AG04450 (cell line): Measurements from ENCODE around the gene CYP3A7. TPM values are rescaled to one million over a fixed set of nuclear protein-coding genes. Genes with fewer than 3 reads are reported as not detected.

ENCODE experiments used
- CTCF ChIA-PET: fragments of 300-600, 350-600 bp; formaldehyde crosslinking; extraction: SDS; loops from one replicate; lab custom pipeline; 2022; ENCODE audit warnings: antibody characterized with exemption, inconsistent platforms; lab: Charles Lee
- POLR2A ChIA-PET: fragments of 350-600 bp; formaldehyde crosslinking; extraction: SDS; loops from one replicate; lab custom pipeline; 2021; ENCODE audit warnings: antibody characterized with exemption, inconsistent platforms; lab: Yijun Ruan, JAX
- DNase-seq: peaks from one replicate; pipeline ENCODE4 v3.0.0-alpha.2; 2011; ENCODE audit warnings: low read depth, low spot score
- H3K27ac ChIP-seq: one replicate; pipeline ENCODE4 v1.5.1; 2012; ENCODE audit warnings: low read depth, low read length, control low read depth
- H3K27me3 ChIP-seq: one replicate; pipeline ENCODE4 v1.6.0; 2012; ENCODE audit warnings: low read length; ENCODE audit not compliant: control insufficient read depth, insufficient read depth
- H3K4me3 ChIP-seq: 2 replicates; pipeline ENCODE4 v1.5.1; 2011; ENCODE audit warnings: mild to moderate bottlenecking, low read depth, low read length, control low read depth
- H3K9me3 ChIP-seq: 2 replicates; pipeline ENCODE4 v1.5.1; 2012; ENCODE audit warnings: low read length; ENCODE audit not compliant: control insufficient read depth, insufficient read depth
- polyA plus RNA-seq: library from polyadenylated mRNA; depleted of rRNA; stranded (reverse); fragments of >200 nt; gene quantifications from 2 replicates; pipeline ENCODE4 v1.2.3, GENCODE V29; 2011
- TF ChIP-seq, protein P1 (sequence below): IDR thresholded peaks from 2 replicates; pipeline ENCODE4 v1.5.1; 2011; ENCODE audit warnings: low read depth, low read length, control low read depth, inconsistent platforms

Gene CYP3A7
- polyA plus RNA-seq, 1 experiment: 0.17 TPM

DNA sequence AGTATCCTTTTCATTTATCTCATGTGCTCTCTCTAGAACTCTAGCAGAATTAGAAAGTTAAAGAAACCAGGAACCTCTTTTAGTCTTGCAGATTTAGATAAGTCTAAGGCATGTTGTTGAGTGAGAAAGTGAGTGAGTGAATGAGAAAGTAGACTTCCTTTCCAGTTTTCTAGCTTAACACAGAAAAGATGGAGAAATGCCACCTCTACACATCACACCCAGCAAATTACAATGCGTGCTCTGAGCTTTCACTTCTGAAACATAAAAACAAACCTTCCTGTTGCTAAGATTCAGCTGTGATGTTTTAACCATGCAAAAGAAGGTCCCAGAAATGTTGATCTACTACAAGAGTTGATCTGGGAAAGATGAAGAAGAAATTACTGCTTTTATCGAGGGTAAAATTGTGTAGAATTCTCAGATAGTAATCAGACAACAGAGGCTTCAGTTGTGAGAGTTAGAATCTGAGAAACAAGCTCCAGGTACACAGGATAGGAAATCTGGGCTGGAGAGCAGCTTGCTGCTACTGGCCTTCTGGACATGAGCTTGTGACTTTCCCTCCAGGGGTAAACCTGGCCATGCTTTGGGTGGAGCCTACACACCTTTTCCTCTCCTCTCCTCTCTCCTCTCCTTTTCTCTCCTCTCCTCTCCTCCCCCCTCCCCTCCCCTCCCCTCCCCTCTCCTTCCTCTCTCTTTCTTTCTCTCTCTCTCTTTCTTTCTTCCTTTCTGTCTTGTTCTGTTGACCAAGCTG is 59.8 kb downstream of the CYP3A7 start:
- H3K4me3 ChIP-seq: no peak overlapping the region
- CTCF ChIA-PET: no interaction called here
- no peak for DNase-seq
- H3K27ac ChIP-seq: no peak overlapping the region
- H3K9me3 ChIP-seq: no peaks in the 10 kb centered on the region
- TF ChIP-seq, protein P1, sequence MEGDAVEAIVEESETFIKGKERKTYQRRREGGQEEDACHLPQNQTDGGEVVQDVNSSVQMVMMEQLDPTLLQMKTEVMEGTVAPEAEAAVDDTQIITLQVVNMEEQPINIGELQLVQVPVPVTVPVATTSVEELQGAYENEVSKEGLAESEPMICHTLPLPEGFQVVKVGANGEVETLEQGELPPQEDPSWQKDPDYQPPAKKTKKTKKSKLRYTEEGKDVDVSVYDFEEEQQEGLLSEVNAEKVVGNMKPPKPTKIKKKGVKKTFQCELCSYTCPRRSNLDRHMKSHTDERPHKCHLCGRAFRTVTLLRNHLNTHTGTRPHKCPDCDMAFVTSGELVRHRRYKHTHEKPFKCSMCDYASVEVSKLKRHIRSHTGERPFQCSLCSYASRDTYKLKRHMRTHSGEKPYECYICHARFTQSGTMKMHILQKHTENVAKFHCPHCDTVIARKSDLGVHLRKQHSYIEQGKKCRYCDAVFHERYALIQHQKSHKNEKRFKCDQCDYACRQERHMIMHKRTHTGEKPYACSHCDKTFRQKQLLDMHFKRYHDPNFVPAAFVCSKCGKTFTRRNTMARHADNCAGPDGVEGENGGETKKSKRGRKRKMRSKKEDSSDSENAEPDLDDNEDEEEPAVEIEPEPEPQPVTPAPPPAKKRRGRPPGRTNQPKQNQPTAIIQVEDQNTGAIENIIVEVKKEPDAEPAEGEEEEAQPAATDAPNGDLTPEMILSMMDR: no peak
- POLR2A ChIA-PET: no interaction called here
- no peaks in the 10 kb centered on the region for H3K27me3 ChIP-seq

DNA sequence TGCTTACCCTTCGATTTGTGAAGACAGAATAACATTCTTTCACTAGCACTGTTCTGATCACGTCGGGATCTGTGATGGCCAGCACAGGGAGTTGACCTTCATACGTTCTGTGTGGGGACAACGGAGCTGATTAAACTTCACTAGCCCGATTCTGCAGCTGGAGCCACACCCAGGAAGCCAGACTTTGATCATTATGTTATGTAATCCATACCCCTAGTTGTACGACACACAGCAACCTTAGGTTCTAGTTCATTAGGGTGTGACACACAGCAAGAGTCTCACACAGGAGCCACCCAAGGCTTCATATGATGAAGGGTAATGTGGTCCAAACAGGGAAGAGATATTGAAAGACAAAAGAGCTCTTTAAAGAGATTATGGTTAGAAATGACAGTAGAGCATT is 62.4 kb downstream of the CYP3A7 start:
- DNase-seq: no peak
- TF ChIP-seq, protein P1: no peak
- no peaks in the 10 kb centered on the region for H3K9me3 ChIP-seq
- no peaks in the 10 kb centered on the region for H3K27me3 ChIP-seq
- H3K4me3 ChIP-seq: no peak overlapping the region
- ChIA-PET POLR2A (no interaction called here), CTCF (no interaction called here)
- no peak overlapping the region for H3K27ac ChIP-seq

DNA sequence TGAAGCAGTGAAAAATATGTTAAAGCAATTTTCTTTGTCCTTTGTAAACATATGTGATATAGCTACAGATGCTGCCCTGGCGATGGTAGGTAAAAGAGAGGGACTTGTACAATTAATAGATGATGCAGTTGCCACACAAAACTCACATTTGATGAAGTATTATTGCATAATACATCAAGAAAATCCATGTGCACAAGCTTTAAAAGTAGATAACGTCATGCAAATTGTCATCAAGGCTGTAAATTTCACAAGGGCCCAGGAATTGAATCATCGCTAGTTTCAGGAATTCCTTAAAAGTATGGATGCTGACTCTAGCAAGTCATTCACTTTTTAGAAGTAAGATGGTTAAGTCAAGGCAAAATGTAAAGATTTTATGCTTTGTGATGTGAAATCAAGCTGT is 65.2 kb downstream of the CYP3A7 start:
- TF ChIP-seq, protein P1: no peak
- ChIA-PET POLR2A (no interaction called here), CTCF (no interaction called here)

DNA sequence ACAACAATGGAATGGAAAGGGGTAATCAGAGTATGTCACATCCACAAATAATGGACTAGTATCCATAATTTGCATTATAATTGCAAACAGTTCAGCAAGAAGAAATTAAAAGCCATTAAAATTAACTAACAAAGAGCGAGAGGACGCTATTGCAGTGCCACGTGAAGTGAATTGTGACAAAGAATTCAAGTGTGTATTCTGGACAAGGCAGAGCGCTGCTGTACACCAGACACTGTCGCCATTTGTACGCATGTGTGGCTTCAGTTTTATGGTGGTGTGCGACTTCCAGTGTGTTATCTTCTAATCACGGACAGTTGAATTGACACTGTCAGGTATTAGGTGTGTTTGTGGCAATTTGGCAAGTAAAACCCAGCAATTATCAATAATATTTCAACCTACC is 66.5 kb downstream of the CYP3A7 start:
- POLR2A ChIA-PET: no interaction called here
- Histone ChIP-seq H3K27ac (no peak overlapping the region), H3K4me3 (no peak overlapping the region), H3K27me3 (no peaks in the 10 kb centered on the region), H3K9me3 (no peaks in the 10 kb centered on the region)
- DNase-seq: no peak
- CTCF ChIA-PET: no interaction called here
- TF ChIP-seq, protein P1: no peak

More for the DNA sequence above, 65.2 kb downstream of the CYP3A7 start:
- H3K9me3 ChIP-seq: no peaks in the 10 kb centered on the region
- no peak overlapping the region for H3K4me3 ChIP-seq
- H3K27me3 ChIP-seq: no peaks in the 10 kb centered on the region
- H3K27ac ChIP-seq: no peak overlapping the region
- no peak for DNase-seq

DNA sequence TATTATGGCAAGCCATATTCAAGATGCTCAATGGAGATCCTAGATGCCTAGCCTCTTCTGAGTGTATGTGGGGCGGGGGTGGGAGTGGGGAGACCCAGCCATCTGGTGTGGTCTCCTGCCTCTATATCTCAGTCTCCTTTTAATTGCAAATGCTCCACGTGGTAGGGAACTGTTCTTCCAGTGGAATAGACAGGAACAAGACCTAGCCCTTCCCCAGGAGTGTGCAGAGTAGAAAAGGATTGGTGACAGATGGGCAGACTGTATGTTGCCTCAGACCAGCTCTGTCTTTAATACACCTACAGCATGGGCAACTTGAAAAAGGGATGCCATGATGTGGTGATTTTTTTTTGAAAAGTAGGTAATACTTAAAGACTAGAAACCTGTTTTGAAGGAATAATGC is 67.8 kb downstream of the CYP3A7 start:
- TF ChIP-seq, protein P1: no peak
- no peak for DNase-seq
- POLR2A ChIA-PET: no interaction called here
- H3K4me3 ChIP-seq: no peak overlapping the region
- H3K27ac ChIP-seq: no peak overlapping the region
- CTCF ChIA-PET: no interaction called here
- H3K27me3 ChIP-seq: no peaks in the 10 kb centered on the region
- H3K9me3 ChIP-seq: no peaks in the 10 kb centered on the region
